Endothelial cell of umbilical vein (primary cell): ENCODE measurements around the gene TASOR. TPM values are rescaled to one million over a fixed set of nuclear protein-coding genes. Genes with fewer than 3 reads are reported as not detected.

Experiments
- BruUV-seq: library from RNA; stranded (reverse); fragments of 400-500 nt; replicated peaks from 2 replicates; lab custom pipeline; 2021; lab: Mats Ljungman, UMichigan
- CTCF ChIA-PET: fragments of 300-600, 350-600 bp; sonication (Branson Sonifier 250); formaldehyde crosslinking; loops from one replicate; lab custom pipeline; 2021; ENCODE audit warnings: antibody characterized with exemption, inconsistent platforms; lab: Charles Lee
- POLR2A ChIA-PET: fragments of 300-600, 350-600 bp; sonication (Branson Sonifier 250); formaldehyde crosslinking; loops from one replicate; lab custom pipeline; 2021; ENCODE audit warnings: antibody characterized with exemption, inconsistent platforms; lab: Charles Lee
- DNase-seq: peaks from one replicate; pipeline ENCODE4 v3.0.0-alpha.2; 2011; ENCODE audit warnings: low read depth, low spot score
- FAIRE-seq: peaks from 2 replicates; lab custom pipeline; 2011; peaks lifted over from hg19 to GRCh38; lab: Jason Lieb, UNC
- H2AFZ ChIP-seq: 2 replicates; pipeline ENCODE4 v1.6.0; 2012; ENCODE audit warnings: low read depth, low read length, control low read depth, inconsistent platforms
- H3K27ac ChIP-seq: 2 replicates; pipeline ENCODE4 v1.5.1; 2011; ENCODE audit warnings: low read depth, mild to moderate bottlenecking, control low read depth, low read length, moderate library complexity; ENCODE audit not compliant: insufficient read depth
- H3K27me3 ChIP-seq, 2 experiments: 2 replicates each; pipeline versions ENCODE4 v1.6.0 to v1.6.1; 2011; ENCODE audit warnings: low read length in 2 of 2, mixed read lengths in 1 of 2; ENCODE audit not compliant: control insufficient read depth in 2 of 2, insufficient read depth in 2 of 2
- H3K36me3 ChIP-seq, 2 experiments: 2 replicates in 1 of 2; 3 replicates in 1 of 2; pipeline ENCODE4 v1.5.1; 2011; ENCODE audit warnings: low read length in 2 of 2, mild to moderate bottlenecking in 1 of 2, moderate library complexity in 1 of 2; ENCODE audit not compliant: control insufficient read depth in 2 of 2, insufficient read depth in 2 of 2; ENCODE audit errors: extremely low read depth in 1 of 2
- H3K4me1 ChIP-seq: 3 replicates; pipeline ENCODE4 v1.5.1; 2011; ENCODE audit warnings: mild to moderate bottlenecking, low read length; ENCODE audit not compliant: control insufficient read depth, insufficient read depth; ENCODE audit errors: extremely low read depth
- H3K4me2 ChIP-seq: 2 replicates; pipeline ENCODE4 v1.6.1; 2011; ENCODE audit warnings: low read length, control low read depth, mixed read lengths; ENCODE audit not compliant: insufficient read depth
- H3K4me3 ChIP-seq, 3 experiments: fragments of 200-600 bp in 1 of 3; sonication (generic), shearing (Covaris generic) in 1 of 3; replicated peaks in 1 of 3; 2 replicates each; pipeline ENCODE4 v1.5.1; 2011 to 2016; ENCODE audit warnings: control low read depth in 3 of 3, low read length in 3 of 3, mild to moderate bottlenecking in 2 of 3, inconsistent platforms in 1 of 3, low read depth in 1 of 3, moderate library complexity in 1 of 3; ENCODE audit not compliant: insufficient read depth in 1 of 3
- H3K79me2 ChIP-seq: 2 replicates; pipeline ENCODE4 v1.6.0; 2012; ENCODE audit warnings: low read length, inconsistent platforms; ENCODE audit not compliant: control insufficient read depth, insufficient read depth
- H3K9ac ChIP-seq: replicated peaks from 2 replicates; pipeline ENCODE3; 2011; ENCODE audit warnings: low read length, control low read depth; ENCODE audit not compliant: insufficient read depth; ENCODE audit errors: extremely low read depth
- H3K9me1 ChIP-seq: replicated peaks from 3 replicates; pipeline ENCODE4 v1.6.0; 2011; ENCODE audit warnings: mild to moderate bottlenecking, low read length; ENCODE audit not compliant: control insufficient read depth, insufficient read depth; ENCODE audit errors: extremely low read depth
- H3K9me3 ChIP-seq: replicated peaks from 2 replicates; pipeline ENCODE4 v1.5.1; 2012; ENCODE audit warnings: low read length, inconsistent platforms; ENCODE audit not compliant: control insufficient read depth, insufficient read depth
- H4K20me1 ChIP-seq: replicated peaks from 2 replicates; pipeline ENCODE3; 2011; ENCODE audit warnings: mild to moderate bottlenecking, low read length; ENCODE audit not compliant: control insufficient read depth, insufficient read depth; ENCODE audit errors: extremely low read depth
- EZH2 ChIP-seq: IDR thresholded peaks from 2 replicates; pipeline ENCODE4 v1.6.1; 2012; ENCODE audit warnings: borderline replicate concordance, low read depth, mild to moderate bottlenecking, moderate library complexity, low read length, inconsistent platforms; ENCODE audit not compliant: severe bottlenecking
- FOS ChIP-seq: IDR thresholded peaks from 2 replicates; pipeline ENCODE4 v1.6.1; 2011; ENCODE audit warnings: mild to moderate bottlenecking, low read length, moderate library complexity, borderline replicate concordance; ENCODE audit not compliant: insufficient read depth
- GATA2 ChIP-seq: IDR thresholded peaks from 2 replicates; pipeline ENCODE4 v1.7.0; 2011; ENCODE audit warnings: low read depth, mild to moderate bottlenecking, moderate library complexity, mixed read lengths, low read length; ENCODE audit not compliant: insufficient read length, insufficient read depth
- JUN ChIP-seq: IDR thresholded peaks from 2 replicates; pipeline ENCODE4 v1.6.1; 2011; ENCODE audit warnings: borderline replicate concordance, low read depth; ENCODE audit not compliant: insufficient read length, insufficient read depth
- MYC ChIP-seq: IDR thresholded peaks from one replicate; pipeline ENCODE4 v1.6.1; 2011; ENCODE audit warnings: mild to moderate bottlenecking, low read depth, low read length
- POLR2A ChIP-seq: IDR thresholded peaks from 2 replicates; pipeline ENCODE4 v1.6.1; 2012; ENCODE audit warnings: low read depth, mild to moderate bottlenecking, control low read depth, low read length
- POLR2AphosphoS5 ChIP-seq: IDR thresholded peaks from 2 replicates; pipeline ENCODE4 v1.6.1; 2012; ENCODE audit warnings: low read depth, mild to moderate bottlenecking, control low read depth, low read length, moderate library complexity; ENCODE audit not compliant: insufficient read depth
- dilution Hi-C: fragments of 300-500 bp; cut with MboI; formaldehyde crosslinking; loops from one replicate; pipeline ENCODE4 v1.15.0; 2019; ENCODE audit warnings: low sequenced_read_pairs; ENCODE audit not compliant: extremely low pct_ligation_motif_present
- intact Hi-C: fragments of 100-400 bp; cut with micrococcal nuclease; formaldehyde crosslinking; loops from one replicate; pipeline ENCODE4 v1.10.0; 2022
- polyA plus RNA-seq, 4 experiments: library from polyadenylated mRNA; depleted of rRNA in 3 of 4; stranded (reverse) in 3 of 4; unstranded in 1 of 4; fragments of >200 nt; gene quantifications; 2 replicates each; pipeline versions ENCODE4 v1.2.1 to v1.2.3, GENCODE V29; 2011 to 2012; ENCODE audit warnings: missing spikeins in 1 of 4
- total RNA-seq: library from RNA; stranded (reverse); gene quantifications from 2 replicates; pipeline ENCODE4 v1.2.3, GENCODE V29; 2021
- TF ChIP-seq, protein P1 (sequence below): IDR thresholded peaks from 2 replicates; pipeline ENCODE4 v1.6.1; 2011; ENCODE audit not compliant: insufficient read depth, insufficient read length
- TF ChIP-seq, protein P2 (sequence below), 2 donors: IDR thresholded peaks; 1 replicate in 1 of 2; 2 replicates in 1 of 2; pipeline ENCODE4 v1.5.1; 2011; ENCODE audit warnings: low read length in 2 of 2, mild to moderate bottlenecking in 2 of 2, moderate library complexity in 2 of 2, control low read depth in 1 of 2, inconsistent platforms in 1 of 2, low read depth in 1 of 2; ENCODE audit not compliant: insufficient read depth in 1 of 2; ENCODE audit errors: extremely low read depth in 1 of 2

TASOR gene
- total and polyA plus RNA-seq, 2 donors (not counting 3 experiments of a cell fraction or from before 2014, with no cell fraction given) = 11.2 to 44.5 TPM

DNA sequence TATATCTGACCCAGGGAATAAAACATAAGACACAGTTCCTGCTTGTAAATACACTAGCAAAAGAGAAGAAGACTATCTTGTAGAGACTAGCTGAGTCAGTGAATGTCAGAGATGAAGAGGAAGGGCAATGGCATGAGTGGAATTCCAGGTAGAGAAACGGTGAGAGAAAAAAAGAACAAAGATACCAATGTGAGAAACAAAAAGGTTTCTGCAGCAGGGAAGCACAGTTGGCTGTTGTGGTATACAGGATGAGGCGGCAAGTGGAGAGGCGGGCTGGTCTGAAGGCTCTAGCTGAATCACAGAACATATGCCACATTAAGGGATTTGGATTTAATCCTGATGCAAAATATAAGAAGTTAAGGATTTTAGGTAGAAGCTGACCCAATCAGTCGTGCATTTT lies 17.1 kb upstream of the TASOR start:
- peak; percentile 44 for FAIRE-seq

More for the DNA sequence above, 17.1 kb upstream of the TASOR start:
- Histone ChIP-seq H3K9me3 (no peaks in the 10 kb centered on the region), H3K27ac (no peak overlapping the region), H3K79me2 (no peaks in the 10 kb centered on the region), H3K4me2 (no peak overlapping the region), H3K36me3 (no peaks in the 10 kb centered on the region), H3K9me1 (no peaks in the 10 kb centered on the region), H2AFZ (no peak overlapping the region), H4K20me1 (no peaks in the 10 kb centered on the region), H3K27me3 (no peaks in the 10 kb centered on the region), H3K4me3 (no peak overlapping the region), H3K9ac (no peak overlapping the region), H3K4me1 (no peaks in the 10 kb centered on the region)
- ChIA-PET CTCF (interaction anchor here (0.6 to 3.9 kb wide), 5 partner anchors 31 to 289 kb away, joined by 3 to 246 read pairs (median 4); no protein-coding TSS in a partner anchor), POLR2A (no interaction called here)
- intact Hi-C loops (loop anchor here (5.0 kb wide), 1 partner anchor 222 kb away; no protein-coding TSS in a partner anchor), dilution Hi-C loops (no loop called here)
- no TSS peak for BruUV-seq
- TF ChIP-seq GATA2 (no peak), FOS (no peak), POLR2A (no peak), POLR2AphosphoS5 (no peak), JUN (no peak), MYC (no peak), EZH2 (no peak)
- TF ChIP-seq, protein P1, sequence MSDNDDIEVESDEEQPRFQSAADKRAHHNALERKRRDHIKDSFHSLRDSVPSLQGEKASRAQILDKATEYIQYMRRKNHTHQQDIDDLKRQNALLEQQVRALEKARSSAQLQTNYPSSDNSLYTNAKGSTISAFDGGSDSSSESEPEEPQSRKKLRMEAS = no peak
- TF ChIP-seq, protein P2, sequence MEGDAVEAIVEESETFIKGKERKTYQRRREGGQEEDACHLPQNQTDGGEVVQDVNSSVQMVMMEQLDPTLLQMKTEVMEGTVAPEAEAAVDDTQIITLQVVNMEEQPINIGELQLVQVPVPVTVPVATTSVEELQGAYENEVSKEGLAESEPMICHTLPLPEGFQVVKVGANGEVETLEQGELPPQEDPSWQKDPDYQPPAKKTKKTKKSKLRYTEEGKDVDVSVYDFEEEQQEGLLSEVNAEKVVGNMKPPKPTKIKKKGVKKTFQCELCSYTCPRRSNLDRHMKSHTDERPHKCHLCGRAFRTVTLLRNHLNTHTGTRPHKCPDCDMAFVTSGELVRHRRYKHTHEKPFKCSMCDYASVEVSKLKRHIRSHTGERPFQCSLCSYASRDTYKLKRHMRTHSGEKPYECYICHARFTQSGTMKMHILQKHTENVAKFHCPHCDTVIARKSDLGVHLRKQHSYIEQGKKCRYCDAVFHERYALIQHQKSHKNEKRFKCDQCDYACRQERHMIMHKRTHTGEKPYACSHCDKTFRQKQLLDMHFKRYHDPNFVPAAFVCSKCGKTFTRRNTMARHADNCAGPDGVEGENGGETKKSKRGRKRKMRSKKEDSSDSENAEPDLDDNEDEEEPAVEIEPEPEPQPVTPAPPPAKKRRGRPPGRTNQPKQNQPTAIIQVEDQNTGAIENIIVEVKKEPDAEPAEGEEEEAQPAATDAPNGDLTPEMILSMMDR (IDR thresholded peaks at IDR 0.05; ENCODE audit: extremely low read depth in 1 of 2, insufficient read depth in 1 of 2, low read depth in 1 of 2, low read length in 2 of 2) = no peak
- no peak for DNase-seq
